Kidney epithelial cell (primary cell): Measurements from ENCODE around the gene HMGXB4. TPM values are rescaled to one million over a fixed set of nuclear protein-coding genes. Genes with fewer than 3 reads are reported as not detected.
"Not testable (repeated sequence)": the region's sequence is repeated elsewhere in the genome, so short reads cannot be mapped to it uniquely, and the experiment has no call there.

Source experiments
- DNase-seq: peaks from one replicate; pipeline ENCODE4 v3.0.0-alpha.2; 2010; ENCODE audit warnings: low read depth
- H3K27me3 ChIP-seq: 2 replicates; pipeline ENCODE4 v1.6.0; 2011; ENCODE audit warnings: low read length; ENCODE audit not compliant: control insufficient read depth, insufficient read depth
- H3K36me3 ChIP-seq: 2 replicates; pipeline ENCODE4 v1.5.1; 2011; ENCODE audit warnings: low read length; ENCODE audit not compliant: control insufficient read depth, insufficient read depth
- H3K4me3 ChIP-seq: 2 replicates; pipeline ENCODE4 v1.5.1; 2011; ENCODE audit warnings: low read depth, mild to moderate bottlenecking, control low read depth, low read length
- CTCF ChIP-seq: IDR thresholded peaks from 2 replicates; pipeline ENCODE4 v1.5.1; 2011; ENCODE audit warnings: mild to moderate bottlenecking, moderate library complexity, low read length, control low read depth, inconsistent platforms; ENCODE audit not compliant: insufficient read depth, poor library complexity, severe bottlenecking
- total RNA-seq: library from RNA; depleted of rRNA; stranded (reverse); fragments of >200 nt; gene quantifications from 2 replicates; pipeline ENCODE4 v1.2.3, GENCODE V29; 2015

The HMGXB4 gene
- total RNA-seq, 1 donor from 2014 or later = 23.4 TPM

- Histone ChIP-seq H3K36me3 (no peaks in the 10 kb centered on the region), H3K4me3 (no peak overlapping the region), H3K27me3 (peaks cover 4% of the 10 kb centered on the region)
- no peak for TF ChIP-seq CTCF
- DNase-seq = no peak
These were observed 30.2 kb upstream of the HMGXB4 start for GRCh38 chr22:35226958-35227647.

GRCh38 chr22:35229865-35230264 lies 27.4 kb upstream of the HMGXB4 start:
- DNase-seq = no peak
- Histone ChIP-seq H3K4me3 (no peak overlapping the region), H3K27me3 (peaks cover 4% of the 10 kb centered on the region), H3K36me3 (no peaks in the 10 kb centered on the region)
- TF ChIP-seq CTCF = no peak

- Histone ChIP-seq H3K4me3 (no peak overlapping the region), H3K36me3 (no peaks in the 10 kb centered on the region), H3K27me3 (peaks cover 4% of the 10 kb centered on the region)
- no peak for DNase-seq
- no peak for TF ChIP-seq CTCF
These were observed 26.9 kb upstream of the HMGXB4 start for GRCh38 chr22:35230417-35230816.

GRCh38 chr22:35230839-35231584 lies 26.3 kb upstream of the HMGXB4 start:
- peaks cover 4% of the 10 kb centered on the region for H3K27me3 ChIP-seq
- no peaks in the 10 kb centered on the region for H3K36me3 ChIP-seq
- TF ChIP-seq CTCF = no peak
- H3K4me3 ChIP-seq = no peak overlapping the region
- no peak for DNase-seq

- peak; percentile 38 for DNase-seq
- TF ChIP-seq CTCF = peak; percentile 96
- Histone ChIP-seq H3K27me3 (peaks cover 4% of the 10 kb centered on the region), H3K36me3 (no peaks in the 10 kb centered on the region), H3K4me3 (no peak overlapping the region)
These were observed 25.7 kb upstream of the HMGXB4 start for GRCh38 chr22:35231585-35232084.

GRCh38 chr22:35238749-35239148 lies 18.5 kb upstream of the HMGXB4 start:
- not testable (repeated sequence) for DNase-seq, H3K27me3 ChIP-seq, H3K36me3 ChIP-seq, H3K4me3 ChIP-seq

GRCh38 chr22:35244507-35244906 lies 12.8 kb upstream of the HMGXB4 start:
- not testable (repeated sequence) for H3K36me3 ChIP-seq, DNase-seq

More at GRCh38 chr22:35244507-35244906, 12.8 kb upstream of the HMGXB4 start:
- H3K4me3 ChIP-seq, H3K27me3 ChIP-seq: not testable (repeated sequence)
